Measurements from ENCODE around the gene ACOX2. TPM values are rescaled to one million over a fixed set of nuclear protein-coding genes. Genes with fewer than 3 reads are reported as not detected.

Gene ACOX2
- total and polyA plus RNA-seq, 10 of the 15 experiments (the other 5 are each of a cell fraction or from before 2014, with no cell fraction given): 0.72 TPM; not detected in 9

DNA sequence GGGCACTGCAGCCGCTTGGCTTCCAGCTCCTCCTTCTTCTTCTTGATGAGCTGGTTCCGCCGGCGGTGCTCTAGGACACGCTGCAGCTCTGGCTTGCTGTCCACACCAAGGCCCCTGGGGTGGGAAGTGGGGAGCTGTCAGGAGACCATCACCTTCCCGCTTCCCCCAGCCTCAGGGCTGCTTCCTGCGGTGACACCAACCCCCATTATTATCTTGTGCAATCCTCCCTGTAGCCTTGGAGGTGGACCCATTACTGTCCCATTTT is 30.2 kb upstream of the ACOX2 start:
- DNase-seq (ENCODE audit: low read depth, low spot score): no peak
- in situ Hi-C loops (cut with MboI) (no loop called here), intact Hi-C loops (cut with micrococcal nuclease; ENCODE audit: unreplicated experiment) (no loop called here)
- FAIRE-seq: no peak
- no peak overlapping the region for H3K4me3 ChIP-seq
- TF ChIP-seq, protein P1, sequence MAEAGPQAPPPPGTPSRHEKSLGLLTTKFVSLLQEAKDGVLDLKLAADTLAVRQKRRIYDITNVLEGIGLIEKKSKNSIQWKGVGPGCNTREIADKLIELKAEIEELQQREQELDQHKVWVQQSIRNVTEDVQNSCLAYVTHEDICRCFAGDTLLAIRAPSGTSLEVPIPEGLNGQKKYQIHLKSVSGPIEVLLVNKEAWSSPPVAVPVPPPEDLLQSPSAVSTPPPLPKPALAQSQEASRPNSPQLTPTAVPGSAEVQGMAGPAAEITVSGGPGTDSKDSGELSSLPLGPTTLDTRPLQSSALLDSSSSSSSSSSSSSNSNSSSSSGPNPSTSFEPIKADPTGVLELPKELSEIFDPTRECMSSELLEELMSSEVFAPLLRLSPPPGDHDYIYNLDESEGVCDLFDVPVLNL (IDR thresholded peaks at IDR 0.05; ENCODE audit: low read depth, low read length): no peak
- TF ChIP-seq RBBP5 (conservative IDR thresholded peaks at IDR 0.05) (no peak), PAX5 (IDR thresholded peaks at IDR 0.05; ENCODE audit: borderline replicate concordance, low read depth, low read length) (no peak), CBX3 (IDR thresholded peaks at IDR 0.05; ENCODE audit: borderline replicate concordance, low read depth) (no peak), ESRRA (IDR thresholded peaks at IDR 0.05; ENCODE audit: low read length) (no peak)
- TF ChIP-seq, protein P2, sequence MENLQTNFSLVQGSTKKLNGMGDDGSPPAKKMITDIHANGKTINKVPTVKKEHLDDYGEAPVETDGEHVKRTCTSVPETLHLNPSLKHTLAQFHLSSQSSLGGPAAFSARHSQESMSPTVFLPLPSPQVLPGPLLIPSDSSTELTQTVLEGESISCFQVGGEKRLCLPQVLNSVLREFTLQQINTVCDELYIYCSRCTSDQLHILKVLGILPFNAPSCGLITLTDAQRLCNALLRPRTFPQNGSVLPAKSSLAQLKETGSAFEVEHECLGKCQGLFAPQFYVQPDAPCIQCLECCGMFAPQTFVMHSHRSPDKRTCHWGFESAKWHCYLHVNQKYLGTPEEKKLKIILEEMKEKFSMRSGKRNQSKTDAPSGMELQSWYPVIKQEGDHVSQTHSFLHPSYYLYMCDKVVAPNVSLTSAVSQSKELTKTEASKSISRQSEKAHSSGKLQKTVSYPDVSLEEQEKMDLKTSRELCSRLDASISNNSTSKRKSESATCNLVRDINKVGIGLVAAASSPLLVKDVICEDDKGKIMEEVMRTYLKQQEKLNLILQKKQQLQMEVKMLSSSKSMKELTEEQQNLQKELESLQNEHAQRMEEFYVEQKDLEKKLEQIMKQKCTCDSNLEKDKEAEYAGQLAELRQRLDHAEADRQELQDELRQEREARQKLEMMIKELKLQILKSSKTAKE (IDR thresholded peaks at IDR 0.05; ENCODE audit: low read depth, poor library complexity, severe bottlenecking): no peak
- TF ChIP-seq, protein P3, sequence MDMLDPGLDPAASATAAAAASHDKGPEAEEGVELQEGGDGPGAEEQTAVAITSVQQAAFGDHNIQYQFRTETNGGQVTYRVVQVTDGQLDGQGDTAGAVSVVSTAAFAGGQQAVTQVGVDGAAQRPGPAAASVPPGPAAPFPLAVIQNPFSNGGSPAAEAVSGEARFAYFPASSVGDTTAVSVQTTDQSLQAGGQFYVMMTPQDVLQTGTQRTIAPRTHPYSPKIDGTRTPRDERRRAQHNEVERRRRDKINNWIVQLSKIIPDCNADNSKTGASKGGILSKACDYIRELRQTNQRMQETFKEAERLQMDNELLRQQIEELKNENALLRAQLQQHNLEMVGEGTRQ (IDR thresholded peaks at IDR 0.05; ENCODE audit: borderline replicate concordance, low read depth, low read length): no peak
- no TSS peak for BruUV-seq (replicated peaks)
- ChIA-PET CTCF (interaction anchor here (0.5 to 10.4 kb wide), 13 partner anchors 7 to 390 kb away, joined by 3 to 243 read pairs (median 4); no protein-coding TSS in a partner anchor), RAD21 (ENCODE audit: unreplicated experiment) (interaction anchor here (0.6 to 8.3 kb wide), 2 partner anchors 10 to 61 kb away, joined by 3 to 100 read pairs; no protein-coding TSS in a partner anchor), POLR2A (interaction anchor here (0.6 kb wide), 1 partner anchor 63 kb away, joined by 3 read pairs; no protein-coding TSS in a partner anchor), SMC1A (ENCODE audit: uncharacterized antibody, unreplicated experiment) (interaction anchor here (0.6 to 6.2 kb wide), 3 partner anchors 24 to 287 kb away, joined by 3 to 54 read pairs (median 3); no protein-coding TSS in a partner anchor)
- H4K20me1 ChIP-seq (ENCODE audit: control insufficient read depth, insufficient read depth): no peaks in the 10 kb centered on the region
- 0 out of 2 replicates have a peak, but pooled peaks cover 3% of the 10 kb centered on the region for H3K4me1 ChIP-seq (ENCODE audit: control insufficient read depth, insufficient read depth, low read length)
- H3K27ac ChIP-seq (ENCODE audit: control insufficient read depth, insufficient read depth): no peak overlapping the region
- no peak for ATAC-seq
- 75% methylated on average over 3 of the region's 7 CpGs for WGBS (ENCODE audit: insufficient coverage, insufficient replicate concordance, low lambda C conversion rate, missing lambda C conversion rate)
- no peak overlapping the region for H3K4me2 ChIP-seq (ENCODE audit: control insufficient read depth, insufficient read depth)
- H3K9me3 ChIP-seq (replicated peaks; ENCODE audit: control insufficient read depth, insufficient read depth, low read length): no peaks in the 10 kb centered on the region
- H3K79me2 ChIP-seq (ENCODE audit: control insufficient read depth, insufficient read depth, low read length): no peaks in the 10 kb centered on the region
- no peaks in the 10 kb centered on the region for H3K36me3 ChIP-seq (ENCODE audit: control insufficient read depth in 2 of 2, insufficient read depth in 2 of 2, low read length in 1 of 2)
- no peak overlapping the region for H2AFZ ChIP-seq (ENCODE audit: control insufficient read depth, low read depth, low read length)
- H3K27me3 ChIP-seq (replicated peaks in 1 of 2; ENCODE audit: control insufficient read depth in 2 of 2, insufficient read depth in 2 of 2, low read length in 1 of 2): no peaks in the 10 kb centered on the region; a peak in 1 of 4 replicates
- no peak overlapping the region for H3K9ac ChIP-seq (ENCODE audit: control insufficient read depth, insufficient read depth, low read length)
